BJ (cell line): ENCODE measurements around the gene NCKAP5L. TPM values are rescaled to one million over a fixed set of nuclear protein-coding genes. Genes with fewer than 3 reads are reported as not detected.

Experiments used
- CTCF ChIA-PET: fragments of 350-600 bp; formaldehyde crosslinking; extraction: SDS; loops from one replicate; lab custom pipeline; 2021; ENCODE audit warnings: antibody characterized with exemption, inconsistent platforms; lab: Yijun Ruan, JAX
- POLR2A ChIA-PET: fragments of 300-600 bp; sonication (Branson Sonifier 250); formaldehyde crosslinking; extraction: SDS; loops from one replicate; lab custom pipeline; 2021; ENCODE audit warnings: antibody characterized with exemption; lab: Charles Lee
- DNase-seq: peaks from one replicate; pipeline ENCODE4 v3.0.0-alpha.2; 2011; ENCODE audit warnings: low read depth
- H3K27me3 ChIP-seq: 2 replicates; pipeline ENCODE4 v1.6.0; 2011; ENCODE audit warnings: low read length; ENCODE audit not compliant: control insufficient read depth, insufficient read depth
- H3K36me3 ChIP-seq: 2 replicates; pipeline ENCODE4 v1.5.1; 2011; ENCODE audit warnings: low read length; ENCODE audit not compliant: control insufficient read depth, insufficient read depth
- H3K4me3 ChIP-seq: 2 replicates; pipeline ENCODE4 v1.5.1; 2011; ENCODE audit warnings: low read depth, mild to moderate bottlenecking, control low read depth, low read length
- polyA plus RNA-seq: library from polyadenylated mRNA; depleted of rRNA; stranded (reverse); fragments of >200 nt; gene quantifications from 2 replicates; pipeline ENCODE4 v1.2.3, GENCODE V29; 2011
- TF ChIP-seq, protein P1 (sequence below): IDR thresholded peaks from 2 replicates; pipeline ENCODE4 v1.5.1; 2011; ENCODE audit warnings: low read depth, mild to moderate bottlenecking, control low read depth, inconsistent platforms, low read length, moderate library complexity; ENCODE audit not compliant: insufficient read depth

Gene NCKAP5L
- polyA plus RNA-seq, 1 experiment: 13.2 TPM

DNA sequence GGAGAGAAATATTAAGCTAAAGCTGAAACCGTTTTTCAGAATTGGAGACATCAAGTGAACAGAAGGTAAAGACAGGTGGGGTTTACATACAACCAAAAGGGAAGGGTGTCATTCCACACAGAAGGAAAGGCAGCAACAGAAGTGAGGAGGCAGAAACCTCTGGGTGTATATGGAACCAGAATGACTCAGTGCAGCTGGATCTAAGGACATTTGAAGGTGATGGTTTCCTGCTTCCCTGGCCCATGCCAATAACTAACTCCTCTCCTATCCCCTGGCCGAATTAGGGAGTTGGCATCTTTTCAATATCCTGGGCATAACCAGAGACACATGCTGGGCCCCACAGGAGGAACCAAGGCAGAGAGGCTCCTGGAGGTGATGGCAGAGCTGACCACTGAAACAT lies 8.4 kb downstream of the NCKAP5L start:
- Histone ChIP-seq H3K36me3 (peaks cover 2% of the 10 kb centered on the region; the same call in 1 of the 2 replicates), H3K27me3 (no peaks in the 10 kb centered on the region), H3K4me3 (no peak overlapping the region)
- ChIA-PET CTCF (interaction anchor here (0.9 to 1.1 kb wide), 3 partner anchors 28 to 57 kb away, joined by 3 to 5 read pairs (median 4); no protein-coding TSS in a partner anchor), POLR2A (interaction anchor here (0.6 kb wide), 2 partner anchors 15 to 78 kb away, joined by 3 to 6 read pairs; no protein-coding TSS in a partner anchor)
- TF ChIP-seq, protein P1, sequence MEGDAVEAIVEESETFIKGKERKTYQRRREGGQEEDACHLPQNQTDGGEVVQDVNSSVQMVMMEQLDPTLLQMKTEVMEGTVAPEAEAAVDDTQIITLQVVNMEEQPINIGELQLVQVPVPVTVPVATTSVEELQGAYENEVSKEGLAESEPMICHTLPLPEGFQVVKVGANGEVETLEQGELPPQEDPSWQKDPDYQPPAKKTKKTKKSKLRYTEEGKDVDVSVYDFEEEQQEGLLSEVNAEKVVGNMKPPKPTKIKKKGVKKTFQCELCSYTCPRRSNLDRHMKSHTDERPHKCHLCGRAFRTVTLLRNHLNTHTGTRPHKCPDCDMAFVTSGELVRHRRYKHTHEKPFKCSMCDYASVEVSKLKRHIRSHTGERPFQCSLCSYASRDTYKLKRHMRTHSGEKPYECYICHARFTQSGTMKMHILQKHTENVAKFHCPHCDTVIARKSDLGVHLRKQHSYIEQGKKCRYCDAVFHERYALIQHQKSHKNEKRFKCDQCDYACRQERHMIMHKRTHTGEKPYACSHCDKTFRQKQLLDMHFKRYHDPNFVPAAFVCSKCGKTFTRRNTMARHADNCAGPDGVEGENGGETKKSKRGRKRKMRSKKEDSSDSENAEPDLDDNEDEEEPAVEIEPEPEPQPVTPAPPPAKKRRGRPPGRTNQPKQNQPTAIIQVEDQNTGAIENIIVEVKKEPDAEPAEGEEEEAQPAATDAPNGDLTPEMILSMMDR: no peak
- no peak for DNase-seq

DNA sequence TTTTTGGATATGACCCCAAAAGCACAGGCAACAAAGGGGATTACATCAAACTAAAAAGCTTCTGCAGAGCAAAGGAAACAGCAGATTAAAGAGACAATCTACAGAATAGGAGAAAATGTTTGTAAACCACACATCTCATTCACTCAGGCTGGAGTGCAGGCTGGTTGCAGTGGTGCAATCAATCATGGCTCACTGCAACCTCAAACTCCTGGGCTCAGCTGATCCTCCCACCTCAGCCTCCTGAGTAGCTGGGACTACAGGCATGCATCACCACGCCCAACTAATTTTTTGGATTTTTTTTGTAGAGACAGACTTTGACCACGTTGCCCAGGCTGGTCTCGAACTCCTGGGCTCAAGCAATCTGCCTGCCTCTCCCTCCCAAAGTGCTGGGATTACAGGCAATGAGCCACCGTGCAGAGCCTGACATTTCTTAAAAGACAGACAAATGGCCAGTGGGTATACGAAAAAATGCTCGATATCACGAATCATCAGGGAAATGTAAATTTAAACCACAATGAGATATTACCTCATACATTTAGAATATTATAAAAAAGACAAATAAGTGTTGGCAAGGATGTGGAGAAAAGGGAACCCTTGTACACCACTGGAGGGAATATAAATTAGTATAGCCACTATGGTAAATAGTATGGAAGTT lies 9.8 kb downstream of the NCKAP5L start:
- DNase-seq: no peak
- Histone ChIP-seq H3K27me3 (no peaks in the 10 kb centered on the region), H3K36me3 (peaks cover 2% of the 10 kb centered on the region; the same call in 1 of the 2 replicates), H3K4me3 (no peak overlapping the region)
- TF ChIP-seq, protein P1: no peak
- POLR2A ChIA-PET: no interaction called here
- CTCF ChIA-PET: interaction anchor here (0.6 to 1.4 kb wide), 3 partner anchors 33 to 195 kb away, joined by 3 read pairs; no protein-coding TSS in a partner anchor

DNA sequence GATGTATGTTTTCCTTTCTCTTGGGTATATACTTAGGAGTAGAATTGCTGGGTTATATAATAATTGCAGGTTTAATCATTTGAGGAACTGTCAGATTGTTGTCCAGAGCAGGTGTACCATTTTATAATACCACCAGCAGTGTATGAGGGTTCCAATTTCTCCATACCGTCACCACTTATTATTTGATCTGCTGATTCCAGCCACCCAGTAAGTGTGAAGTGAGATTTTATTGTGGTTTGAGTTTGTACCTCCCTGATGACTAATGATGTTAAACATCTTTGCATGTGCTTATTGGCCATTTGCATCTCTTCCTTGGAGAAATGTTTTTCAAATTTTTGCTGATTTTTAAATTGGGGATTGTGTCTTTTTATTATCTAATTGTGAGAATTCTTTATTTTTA lies 15.1 kb downstream of the NCKAP5L start:
- no peak for DNase-seq
- TF ChIP-seq, protein P1: no peak
- H3K4me3 ChIP-seq: no peak overlapping the region
- ChIA-PET POLR2A (no interaction called here), CTCF (no interaction called here)
- no peaks in the 10 kb centered on the region for H3K27me3 ChIP-seq
- H3K36me3 ChIP-seq: peaks cover 2% of the 10 kb centered on the region; the same call in 1 of the 2 replicates

DNA sequence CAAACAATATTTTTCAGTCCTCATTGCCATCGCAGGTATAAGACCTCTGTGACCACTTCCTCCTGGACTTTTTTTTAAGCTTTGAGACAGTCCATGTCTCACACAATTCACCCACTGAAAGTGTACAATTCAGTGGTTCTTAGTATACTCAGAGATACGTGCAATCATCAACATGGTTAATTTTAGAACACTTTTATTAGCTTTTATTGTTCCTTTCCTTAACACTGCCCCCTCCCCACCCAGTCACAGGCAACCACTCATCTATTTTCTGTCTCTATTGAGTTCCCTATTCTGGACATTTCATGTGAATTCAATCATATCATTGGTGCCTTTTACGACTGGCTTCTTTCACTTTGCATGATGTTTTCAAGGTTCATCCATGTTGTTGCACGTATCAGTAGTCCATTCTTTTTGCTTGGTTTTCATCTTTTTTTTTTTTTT lies 16.2 kb downstream of the NCKAP5L start:
- H3K36me3 ChIP-seq: peaks cover 5% of the 10 kb centered on the region
- no peak for DNase-seq
- POLR2A ChIA-PET: no interaction called here
- H3K27me3 ChIP-seq: no peaks in the 10 kb centered on the region
- no peak overlapping the region for H3K4me3 ChIP-seq
- TF ChIP-seq, protein P1: no peak
- CTCF ChIA-PET: interaction anchor here (0.7 to 2.3 kb wide), 2 partner anchors 16 to 34 kb away, joined by 3 to 8 read pairs; no protein-coding TSS in a partner anchor

DNA sequence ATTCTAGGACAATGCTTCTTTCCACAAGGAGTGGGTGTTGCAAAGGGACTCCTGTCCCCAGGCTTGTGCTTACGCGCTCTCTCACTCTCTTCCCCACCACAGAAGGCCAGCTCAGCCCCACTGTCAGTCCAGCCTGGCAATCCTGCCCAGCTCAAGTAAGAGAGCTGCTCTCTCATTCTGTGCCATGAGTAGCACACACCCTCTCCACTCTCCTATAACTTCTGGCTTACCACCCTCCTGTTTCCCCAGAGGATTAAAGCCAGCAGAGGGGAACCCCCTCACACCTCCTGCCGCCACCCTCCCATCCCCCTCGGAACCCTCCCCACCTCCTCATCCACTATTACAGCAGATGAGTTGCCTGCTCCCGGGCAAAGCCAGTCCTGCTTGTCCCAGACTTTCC lies 17.1 kb downstream of the NCKAP5L start:
- no peak overlapping the region for H3K4me3 ChIP-seq
- POLR2A ChIA-PET: no interaction called here
- H3K27me3 ChIP-seq: no peaks in the 10 kb centered on the region
- peaks cover 5% of the 10 kb centered on the region for H3K36me3 ChIP-seq
- no peak for DNase-seq
- CTCF ChIA-PET: interaction anchor here (0.6 to 2.3 kb wide), 4 partner anchors 16 to 56 kb away, joined by 3 to 8 read pairs (median 3); no protein-coding TSS in a partner anchor
- TF ChIP-seq, protein P1: no peak
